KMS-11 (cell line): Measurements from ENCODE around the gene PRKACG.

Experiments
- H2AFZ ChIP-seq: fragments of 200-600 bp; sonication (generic); 2 replicates; pipeline ENCODE4 v1.6.1; 2016; ENCODE audit warnings: antibody characterized with exemption, mixed run types, low read depth
- H3K27ac ChIP-seq: fragments of 200-600 bp; sonication (generic); 2 replicates; pipeline ENCODE4 v1.6.1; 2016; ENCODE audit warnings: mild to moderate bottlenecking, mixed run types
- H3K27me3 ChIP-seq: fragments of 200-600 bp; sonication (generic); 2 replicates; pipeline ENCODE4 v1.6.1; 2017; ENCODE audit warnings: mild to moderate bottlenecking, low read depth, mixed run types, moderate library complexity; ENCODE audit not compliant: insufficient read depth
- H3K36me3 ChIP-seq: fragments of 200-600 bp; sonication (generic); 2 replicates; pipeline ENCODE4 v1.6.1; 2017; ENCODE audit warnings: mild to moderate bottlenecking, mixed run types; ENCODE audit not compliant: insufficient read depth
- H3K4me1 ChIP-seq: fragments of 200-600 bp; sonication (generic); 2 replicates; pipeline ENCODE4 v1.6.1; 2016; ENCODE audit warnings: mild to moderate bottlenecking, low read depth, mixed run types; ENCODE audit not compliant: poor library complexity, severe bottlenecking
- H3K4me2 ChIP-seq: fragments of 200-600 bp; sonication (generic); 2 replicates; pipeline ENCODE4 v1.7.0; 2016; ENCODE audit warnings: mild to moderate bottlenecking, mixed run types
- H3K4me3 ChIP-seq: fragments of 200-600 bp; sonication (generic); IDR thresholded peaks from 2 replicates; pipeline ENCODE4 v1.6.1; 2017; ENCODE audit warnings: low read depth, low read length, mixed read lengths; ENCODE audit not compliant: insufficient read depth
- H3K79me2 ChIP-seq: fragments of 200-600 bp; sonication (generic); 2 replicates; pipeline ENCODE4 v1.6.1; 2016; ENCODE audit warnings: low read depth, mixed run types; ENCODE audit not compliant: insufficient read depth
- H3K9ac ChIP-seq: fragments of 200-600 bp; sonication (generic); 2 replicates; pipeline ENCODE4 v1.6.1; 2016; ENCODE audit warnings: mild to moderate bottlenecking, mixed run types
- H4K20me1 ChIP-seq: fragments of 200-600 bp; sonication (generic); 2 replicates; pipeline ENCODE4 v1.6.1; 2016; ENCODE audit warnings: mild to moderate bottlenecking, mixed run types; ENCODE audit not compliant: insufficient read depth
- TF ChIP-seq, protein P1 (sequence below): fragments of 200-600 bp; sonication (generic); conservative IDR thresholded peaks from 2 replicates; pipeline ENCODE4 v1.6.1; 2017; ENCODE audit warnings: low read depth, mild to moderate bottlenecking, antibody characterized with exemption, low read length, moderate library complexity, mixed read lengths

Gene PRKACG

DNA sequence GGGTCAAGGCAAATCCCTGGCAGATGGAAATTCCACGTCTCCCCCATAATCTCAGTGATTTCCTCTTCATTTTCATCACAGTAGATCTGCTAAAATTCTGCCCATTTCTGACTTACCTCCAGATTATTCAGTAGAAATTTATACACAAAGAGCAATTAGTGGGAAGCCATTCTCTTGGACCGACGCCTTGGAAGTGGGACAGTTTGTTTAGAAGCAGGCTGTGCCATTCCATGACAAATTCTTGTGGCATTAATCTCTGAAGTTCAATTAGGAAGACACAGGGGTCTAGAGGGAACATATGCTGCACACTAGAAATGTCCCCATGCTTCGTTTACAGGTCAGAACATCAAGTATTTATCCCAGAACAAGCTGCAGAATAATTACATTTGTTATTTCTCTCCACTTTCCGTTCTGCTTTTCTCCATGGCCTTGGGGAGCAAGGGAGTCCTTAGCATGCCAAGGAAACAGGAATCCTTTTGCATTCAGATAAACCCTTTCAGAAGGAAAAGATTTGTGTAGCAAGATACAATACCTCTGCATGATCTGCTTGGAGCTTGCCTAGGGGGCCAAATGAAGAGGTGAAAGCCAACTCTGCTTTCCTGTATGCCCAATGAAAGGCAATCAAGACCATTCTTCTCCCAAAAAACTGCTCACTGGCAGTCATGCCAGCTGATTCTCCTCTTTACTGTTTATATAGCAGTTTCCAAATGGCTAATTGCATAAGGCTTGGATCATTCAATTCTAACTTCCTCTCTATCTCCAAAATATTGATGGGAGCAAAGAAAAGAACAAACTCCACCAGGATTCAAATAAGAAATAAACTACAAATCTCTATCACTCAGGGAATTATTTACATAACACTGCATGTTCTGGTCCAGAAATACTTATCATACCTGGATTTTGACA is 2.5 kb upstream of the PRKACG start:
- no peaks in the 10 kb centered on the region for H3K4me1 ChIP-seq
- H3K36me3 ChIP-seq = no peaks in the 10 kb centered on the region
- no peak overlapping the region for H3K9ac ChIP-seq
- H3K79me2 ChIP-seq = no peaks in the 10 kb centered on the region
- no peak overlapping the region for H2AFZ ChIP-seq
- H4K20me1 ChIP-seq = no peaks in the 10 kb centered on the region
- no peak overlapping the region for H3K27ac ChIP-seq
- no peak overlapping the region for H3K4me3 ChIP-seq
- H3K4me2 ChIP-seq = no peak overlapping the region
- no peaks in the 10 kb centered on the region for H3K27me3 ChIP-seq
- TF ChIP-seq, protein P1, sequence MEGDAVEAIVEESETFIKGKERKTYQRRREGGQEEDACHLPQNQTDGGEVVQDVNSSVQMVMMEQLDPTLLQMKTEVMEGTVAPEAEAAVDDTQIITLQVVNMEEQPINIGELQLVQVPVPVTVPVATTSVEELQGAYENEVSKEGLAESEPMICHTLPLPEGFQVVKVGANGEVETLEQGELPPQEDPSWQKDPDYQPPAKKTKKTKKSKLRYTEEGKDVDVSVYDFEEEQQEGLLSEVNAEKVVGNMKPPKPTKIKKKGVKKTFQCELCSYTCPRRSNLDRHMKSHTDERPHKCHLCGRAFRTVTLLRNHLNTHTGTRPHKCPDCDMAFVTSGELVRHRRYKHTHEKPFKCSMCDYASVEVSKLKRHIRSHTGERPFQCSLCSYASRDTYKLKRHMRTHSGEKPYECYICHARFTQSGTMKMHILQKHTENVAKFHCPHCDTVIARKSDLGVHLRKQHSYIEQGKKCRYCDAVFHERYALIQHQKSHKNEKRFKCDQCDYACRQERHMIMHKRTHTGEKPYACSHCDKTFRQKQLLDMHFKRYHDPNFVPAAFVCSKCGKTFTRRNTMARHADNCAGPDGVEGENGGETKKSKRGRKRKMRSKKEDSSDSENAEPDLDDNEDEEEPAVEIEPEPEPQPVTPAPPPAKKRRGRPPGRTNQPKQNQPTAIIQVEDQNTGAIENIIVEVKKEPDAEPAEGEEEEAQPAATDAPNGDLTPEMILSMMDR = no peak

- no peak overlapping the region for H3K4me3 ChIP-seq
- H4K20me1 ChIP-seq = no peaks in the 10 kb centered on the region
- H3K79me2 ChIP-seq = no peaks in the 10 kb centered on the region
- no peak overlapping the region for H3K4me2 ChIP-seq
- H2AFZ ChIP-seq = no peak overlapping the region
- no peak overlapping the region for H3K9ac ChIP-seq
- TF ChIP-seq, protein P1 = no peak
- no peak overlapping the region for H3K27ac ChIP-seq
- H3K27me3 ChIP-seq = no peaks in the 10 kb centered on the region
- H3K36me3 ChIP-seq = no peaks in the 10 kb centered on the region
- no peaks in the 10 kb centered on the region for H3K4me1 ChIP-seq
These were observed 558 bp downstream of the PRKACG start for GRCh38 chr9:69013382-69013727.

DNA sequence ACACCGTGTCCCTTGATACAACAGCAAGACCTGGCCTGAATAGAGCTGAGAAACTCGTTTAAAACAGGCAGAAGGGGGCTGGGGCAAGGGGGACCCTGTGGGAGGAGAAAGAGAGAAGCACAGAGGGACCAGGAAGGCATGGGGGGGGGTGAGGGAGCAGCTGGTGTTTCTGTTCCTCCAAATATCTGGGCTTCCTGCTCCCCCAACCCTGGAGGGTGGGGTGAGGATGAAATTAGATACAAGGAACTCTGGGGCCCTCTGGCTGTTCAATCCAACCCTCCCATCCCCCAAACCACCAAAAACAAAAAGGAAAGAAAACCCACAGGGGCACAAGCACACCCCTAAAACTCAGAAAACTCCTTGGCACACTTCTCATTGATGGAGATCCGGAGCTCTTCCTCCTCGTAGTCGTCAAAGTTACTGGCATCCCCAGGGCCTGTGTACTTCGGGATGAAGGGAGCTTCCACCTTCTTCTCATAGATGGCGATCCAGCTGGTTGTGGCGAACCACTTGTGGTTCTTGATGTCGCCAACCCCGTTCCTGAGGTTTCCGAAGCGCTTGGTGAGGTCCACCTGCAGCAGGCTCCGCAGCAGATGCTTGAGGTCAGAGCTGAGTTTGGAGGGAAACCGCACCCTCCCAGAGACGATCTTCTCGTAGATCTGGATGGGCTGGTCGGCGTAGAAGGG is 1.1 kb downstream of the PRKACG start:
- Histone ChIP-seq H3K27me3 (no peaks in the 10 kb centered on the region), H3K79me2 (no peaks in the 10 kb centered on the region), H3K9ac (no peak overlapping the region), H3K36me3 (no peaks in the 10 kb centered on the region), H3K4me3 (no peak overlapping the region), H3K4me1 (no peaks in the 10 kb centered on the region), H2AFZ (no peak overlapping the region), H4K20me1 (no peaks in the 10 kb centered on the region), H3K4me2 (no peak overlapping the region), H3K27ac (no peak overlapping the region)
- TF ChIP-seq, protein P1 = no peak

GRCh38 chr9:69009708-69010107 is 4.2 kb downstream of the PRKACG start:
- TF ChIP-seq, protein P1 = no peak
- Histone ChIP-seq H3K27me3 (no peaks in the 10 kb centered on the region), H3K4me3 (no peak overlapping the region), H2AFZ (no peak overlapping the region), H3K36me3 (no peaks in the 10 kb centered on the region), H3K4me1 (no peaks in the 10 kb centered on the region), H4K20me1 (no peaks in the 10 kb centered on the region), H3K9ac (no peak overlapping the region), H3K79me2 (no peaks in the 10 kb centered on the region), H3K27ac (no peak overlapping the region), H3K4me2 (no peak overlapping the region)
